HG03060 (cell line): Measurements from ENCODE around the gene USP6NL.
"Not testable (repeated sequence)": the region's sequence is repeated elsewhere in the genome, so short reads cannot be mapped to it uniquely, and the experiment has no call there.

Source experiments
- ATAC-seq: cut with Tn5 transposase; IDR thresholded peaks from one replicate; pipeline ENCODE4 v1.9.1; 2021; ENCODE audit warnings: low read depth, moderate number of reproducible peaks; ENCODE audit not compliant: unreplicated experiment

USP6NL gene

GRCh38 chr10:11525503-11525902 lies 85.9 kb downstream of the USP6NL start:
- ATAC-seq, result no peak

- no peak for ATAC-seq
These were observed 88.6 kb downstream of the USP6NL start for GRCh38 chr10:11522821-11523245.

GRCh38 chr10:11521860-11522259 lies 89.6 kb downstream of the USP6NL start:
- ATAC-seq, result no peak

- ATAC-seq, result no peak
These were observed 90.6 kb downstream of the USP6NL start for GRCh38 chr10:11520892-11521291.

GRCh38 chr10:11517150-11517549 lies 94.3 kb downstream of the USP6NL start:
- ATAC-seq, result no peak

GRCh38 chr10:11516431-11516746 lies 95.1 kb downstream of the USP6NL start:
- no peak for ATAC-seq

- no peak for ATAC-seq
These were observed 95.6 kb downstream of the USP6NL start for GRCh38 chr10:11515596-11516430.

GRCh38 chr10:11513727-11514126 lies 97.7 kb downstream of the USP6NL start:
- no peak for ATAC-seq

- no peak for ATAC-seq
These were observed 98.9 kb downstream of the USP6NL start for GRCh38 chr10:11512596-11512995.

- ATAC-seq, result no peak
These were observed 100.1 kb downstream of the USP6NL start for GRCh38 chr10:11511321-11511720.

- ATAC-seq, result no peak
These were observed 100.7 kb downstream of the USP6NL start for GRCh38 chr10:11510736-11511135.

GRCh38 chr10:11510281-11510680 lies 101.2 kb downstream of the USP6NL start:
- ATAC-seq, result no peak

- no peak for ATAC-seq
These were observed 102.4 kb downstream of the USP6NL start for GRCh38 chr10:11509036-11509435.

- ATAC-seq, result no peak
These were observed 105.1 kb downstream of the USP6NL start for GRCh38 chr10:11506247-11506789.

GRCh38 chr10:11505639-11506038 lies 105.8 kb downstream of the USP6NL start:
- ATAC-seq, result no peak

- ATAC-seq, result no peak
These were observed 106.7 kb downstream of the USP6NL start for GRCh38 chr10:11504566-11505285.

- no peak for ATAC-seq
These were observed 109.8 kb downstream of the USP6NL start for GRCh38 chr10:11501600-11501999.

GRCh38 chr10:11499425-11500071 lies 111.9 kb downstream of the USP6NL start:
- no peak for ATAC-seq

GRCh38 chr10:11498399-11498798 lies 113.1 kb downstream of the USP6NL start:
- no peak for ATAC-seq

GRCh38 chr10:11494923-11495322 lies 116.5 kb downstream of the USP6NL start:
- ATAC-seq, result not testable (repeated sequence)

- no peak for ATAC-seq
These were observed 117.8 kb downstream of the USP6NL start for GRCh38 chr10:11493646-11494045.
